Right lobe of liver (tissue), 6 donors: ENCODE data around the gene SLC25A26. TPM values are rescaled to one million over a fixed set of nuclear protein-coding genes. Genes with fewer than 3 reads are reported as not detected.
A peak's percentile ranks its signal among the peaks of the same experiment; 100 is the strongest.

ENCODE experiments used
- ATAC-seq, 4 donors: fragments of 200-7000 bp; cut with Tn5 transposase; one replicate each; pipeline ENCODE4 v1.9.1; 2020; ENCODE audit warnings: mild to moderate bottlenecking in 4 of 4, moderate library complexity in 4 of 4
- DNase-seq, 3 donors: peaks; one replicate each; pipeline ENCODE4 v3.0.0-alpha.2; 2020
- H3K27ac ChIP-seq, 3 donors: fragments of 200-600 bp; one replicate each; pipeline ENCODE4 v1.8.0; 2022
- H3K27me3 ChIP-seq, 2 donors: fragments of 200-600 bp; one replicate each; pipeline ENCODE4 v1.8.0; 2022
- H3K36me3 ChIP-seq, 4 donors: fragments of 200-600 bp; sonication (generic) in 1 of 4; one replicate each; pipeline versions ENCODE4 v1.5.1 to v1.8.0; 2017 to 2022; ENCODE audit warnings: control low read depth in 1 of 4
- H3K4me1 ChIP-seq, 4 donors: fragments of 200-600 bp; sonication (generic) in 1 of 4; one replicate each; pipeline versions ENCODE4 v1.5.1 to v1.8.0; 2017 to 2022; ENCODE audit warnings: control low read depth in 1 of 4
- H3K4me3 ChIP-seq, 3 donors: fragments of 200-600 bp; one replicate each; pipeline ENCODE4 v1.8.0; 2022
- H3K9me3 ChIP-seq, 4 donors: fragments of 200-600 bp; sonication (generic) in 1 of 4; one replicate each; pipeline versions ENCODE4 v1.5.1 to v1.8.0; 2017 to 2022; ENCODE audit warnings: control low read depth in 1 of 4
- CTCF ChIP-seq, 4 donors: fragments of 200-600 bp in 3 of 4; fragments of 450-650 bp in 1 of 4; IDR thresholded peaks; one replicate each; pipeline versions ENCODE4 v1.5.1 to v1.8.0; 2016 to 2022; ENCODE audit warnings: antibody characterized with exemption in 4 of 4, mild to moderate bottlenecking in 2 of 4
- POLR2A ChIP-seq: fragments of 450-650 bp; IDR thresholded peaks from one replicate; pipeline ENCODE4 v1.6.1; 2017; ENCODE audit warnings: antibody characterized with exemption, mild to moderate bottlenecking
- WGBS: methylation state at CpG from one replicate; pipeline ENCODE4 v1.1.6; 2018; ENCODE audit warnings: low coverage, low lambda C conversion rate; ENCODE audit not compliant: insufficient coverage; ENCODE audit errors: missing lambda C conversion rate; 5-methylcytosine and 5-hydroxymethylcytosine counted together
- intact Hi-C, 2 donors: fragments of 100-400 bp; cut with DNase I; formaldehyde crosslinking; loops; one replicate each; pipeline versions ENCODE4 v1.11.2 to v1.14.1; 2022
- total RNA-seq, 6 experiments: library from RNA; depleted of rRNA in 2 of 6; stranded (reverse); fragments of >200 nt in 2 of 6; fragmentation: NEBNext Ultra II Directional in 3 of 6; extraction: Animal tissue kit (Norgen Biotek cat#: 25700) in 3 of 6; gene quantifications; one replicate each; pipeline versions ENCODE4 v1.1.0 to v1.2.4, GENCODE V29; 2016 to 2023
- donor health status: DM: no; HTN: yes; CAD: no.
- donor health status: DM: no; HTN: no; CAD: no.
- donor health status: DM: no; HTN: no; CAD: no.
- donor health status: DM: no; HTN: yes; CAD: no.
- donor health status: DM: no; HTN: yes; CAD: no.

SLC25A26 gene
- total RNA-seq, 6 experiments from 2014 or later = 11.2 to 17.4 (median 12.8) TPM

GRCh38 chr3:66383023-66383422 lies 162.2 kb downstream of the SLC25A26 start:
- ATAC-seq = peak in 1 of 4 donors; percentile 21
- WGBS = 96% methylated on average over 9 of the region's 18 CpGs
- no peak overlapping the region for H3K27ac ChIP-seq
- no peak for DNase-seq
- no peak for TF ChIP-seq CTCF (IDR thresholded peaks at IDR 0.05)
- no peak for TF ChIP-seq POLR2A
- H3K4me3 ChIP-seq = no peak overlapping the region
- no peaks in the 10 kb centered on the region for H3K27me3 ChIP-seq
- intact Hi-C loops = no loop called here
- no peaks in the 10 kb centered on the region for H3K9me3 ChIP-seq
- H3K36me3 ChIP-seq = peaks cover 0 to 79% (median 31%) of the 10 kb centered on the region in 4 donors
- H3K4me1 ChIP-seq = no peaks in the 10 kb centered on the region

GRCh38 chr3:66383998-66384745 lies 163.4 kb downstream of the SLC25A26 start:
- intact Hi-C loops = no loop called here
- H3K4me1 ChIP-seq = no peaks in the 10 kb centered on the region
- no peaks in the 10 kb centered on the region for H3K9me3 ChIP-seq
- H3K4me3 ChIP-seq = no peak overlapping the region
- DNase-seq (no peak), ATAC-seq (no peak)
- no peak overlapping the region for H3K27ac ChIP-seq
- TF ChIP-seq POLR2A (no peak), CTCF (IDR thresholded peaks at IDR 0.05) (no peak)
- 98% methylated on average over 10 of the region's 20 CpGs for WGBS
- peaks cover 0 to 69% (median 31%) of the 10 kb centered on the region in 4 donors for H3K36me3 ChIP-seq
- H3K27me3 ChIP-seq = no peaks in the 10 kb centered on the region

GRCh38 chr3:66385066-66385465 lies 164.3 kb downstream of the SLC25A26 start:
- Histone ChIP-seq H3K36me3 (peaks cover 0 to 60% (median 31%) of the 10 kb centered on the region in 4 donors), H3K27ac (no peak overlapping the region), H3K4me1 (no peaks in the 10 kb centered on the region), H3K4me3 (no peak overlapping the region), H3K9me3 (no peaks in the 10 kb centered on the region), H3K27me3 (no peaks in the 10 kb centered on the region)
- no peak for TF ChIP-seq POLR2A
- no peak for TF ChIP-seq CTCF (IDR thresholded peaks at IDR 0.05)
- intact Hi-C loops = no loop called here
- peak in 1 of 4 donors; percentile 11 for ATAC-seq
- DNase-seq = no peak

GRCh38 chr3:66386011-66386924 lies 165.5 kb downstream of the SLC25A26 start:
- Histone ChIP-seq H3K4me1 (no peaks in the 10 kb centered on the region), H3K36me3 (peaks cover 0 to 48% (median 24%) of the 10 kb centered on the region in 4 donors), H3K27ac (no peak overlapping the region), H3K27me3 (no peaks in the 10 kb centered on the region), H3K9me3 (no peaks in the 10 kb centered on the region), H3K4me3 (no peak overlapping the region)
- ATAC-seq (no peak), DNase-seq (no peak)
- intact Hi-C loops = no loop called here
- WGBS = 96% methylated on average over 9 of the region's 12 CpGs
- TF ChIP-seq POLR2A (no peak), CTCF (IDR thresholded peaks at IDR 0.05) (no peak)
